ENCODE measurements around the gene MRNIP.

- no peak for TF ChIP-seq CTCF (IDR thresholded peaks at IDR 0.05; ENCODE audit: insufficient read depth, low read length, poor library complexity, severe bottlenecking)
- no peak for TF ChIP-seq EZH2phosphoT487 (conservative IDR thresholded peaks at IDR 0.05; ENCODE audit: low read length)
These were observed 34.5 kb downstream of the MRNIP start for GRCh38 chr5:179823937-179824744.

Data from SU-DHL-6 (cell line).